ENCODE data around the gene ZNF483.
"Not testable (repeated sequence)": the region's sequence is repeated elsewhere in the genome, so short reads cannot be mapped to it uniquely, and the experiment has no call there.

ZNF483 gene

DNA sequence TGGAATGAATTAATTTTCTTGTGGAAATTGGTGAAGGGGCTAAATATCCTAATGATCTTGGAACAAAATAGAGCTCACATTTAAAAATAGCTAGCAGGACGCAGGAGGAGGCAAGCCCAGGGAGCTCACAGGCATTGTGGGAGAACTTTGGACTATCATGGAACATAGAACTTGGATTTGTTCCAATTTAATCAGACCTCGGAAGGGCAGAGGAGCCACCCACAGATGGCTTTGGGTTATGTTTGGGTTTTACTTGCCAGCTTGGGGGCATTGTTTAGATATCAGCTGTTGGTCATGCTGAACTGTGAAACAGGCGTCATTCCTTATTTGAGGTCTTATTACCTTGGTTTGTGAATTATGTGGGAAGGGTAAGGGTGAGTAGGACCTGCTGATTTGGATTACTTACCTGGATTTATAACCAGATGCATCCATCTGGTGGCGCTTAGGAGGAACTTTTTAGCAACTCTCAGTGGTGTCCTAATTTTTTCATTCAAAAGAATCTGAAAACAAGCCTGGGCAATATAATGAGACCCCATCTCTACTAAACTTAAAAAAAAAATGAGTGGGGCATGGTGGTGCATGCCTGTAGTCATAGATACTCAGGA lies 88.6 kb downstream of the ZNF483 start:
- no peak for DNase-seq

DNA sequence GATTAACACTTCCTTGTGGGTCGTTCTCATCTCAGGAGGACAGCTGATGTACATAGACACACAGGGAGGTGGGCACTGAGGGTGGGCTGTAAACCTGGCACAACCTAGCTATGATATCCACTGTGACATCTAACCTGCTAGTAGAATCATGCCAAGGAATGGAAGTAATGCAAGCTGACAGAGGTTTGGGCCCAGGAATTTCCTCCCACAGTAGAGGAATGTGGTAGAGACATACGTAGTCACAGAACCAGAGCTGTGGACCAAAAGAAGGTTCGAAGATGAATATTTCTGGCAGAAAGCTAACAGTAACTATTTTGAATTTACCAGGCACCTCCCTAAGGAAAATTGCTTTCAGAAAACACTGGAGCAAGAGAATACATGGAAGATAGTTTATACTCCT lies 90.9 kb downstream of the ZNF483 start:
- DNase-seq = no peak

DNA sequence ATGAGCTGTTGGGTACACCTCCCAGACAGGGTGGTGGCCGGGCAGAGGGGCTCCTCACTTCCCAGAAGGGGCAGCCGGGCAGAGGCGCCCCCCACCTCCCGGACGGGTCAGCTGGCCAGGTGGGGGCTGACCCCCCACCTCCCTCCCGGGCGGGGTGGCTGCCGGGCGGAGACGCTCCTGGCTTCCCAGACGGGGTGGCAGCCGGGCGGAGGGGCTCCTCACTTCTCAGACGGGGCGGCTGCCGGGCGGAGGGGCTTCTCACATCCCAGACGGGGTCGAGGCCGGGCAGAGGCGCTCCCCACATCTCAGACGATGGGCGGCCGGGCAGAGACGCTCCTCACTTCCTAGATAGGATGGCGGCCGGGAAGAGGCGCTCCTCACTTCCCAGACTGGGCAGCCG lies 92.4 kb downstream of the ZNF483 start:
- not testable (repeated sequence) for DNase-seq

DNA sequence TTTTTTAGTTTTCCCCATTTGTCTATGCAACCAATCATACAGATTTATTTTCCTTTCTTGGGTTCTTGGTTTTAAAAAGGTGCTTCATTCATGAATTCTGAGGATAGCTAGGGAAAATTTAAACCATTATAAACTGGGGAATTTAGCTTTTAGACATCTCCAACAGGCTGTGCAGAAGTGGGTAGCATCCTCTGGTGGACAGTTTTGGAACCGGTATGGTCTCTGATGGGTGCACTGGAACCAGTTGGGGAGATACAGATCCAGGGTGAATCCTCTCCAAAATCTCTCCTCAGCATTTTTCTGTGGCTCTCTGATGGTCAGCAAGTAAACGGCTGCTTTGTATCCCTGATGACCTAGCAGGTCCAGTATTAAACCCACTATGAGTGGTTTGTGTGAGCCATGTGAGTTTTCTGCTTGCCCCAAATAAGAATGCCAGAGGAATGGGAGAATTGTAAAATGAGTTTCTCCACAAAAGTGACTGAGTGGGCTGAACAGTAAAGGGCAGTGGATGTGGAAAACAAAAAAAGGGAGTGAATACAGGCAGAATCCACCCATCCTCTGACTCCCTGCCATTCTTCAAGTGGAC lies 97.0 kb downstream of the ZNF483 start:
- peak; percentile 58 for DNase-seq

DNA sequence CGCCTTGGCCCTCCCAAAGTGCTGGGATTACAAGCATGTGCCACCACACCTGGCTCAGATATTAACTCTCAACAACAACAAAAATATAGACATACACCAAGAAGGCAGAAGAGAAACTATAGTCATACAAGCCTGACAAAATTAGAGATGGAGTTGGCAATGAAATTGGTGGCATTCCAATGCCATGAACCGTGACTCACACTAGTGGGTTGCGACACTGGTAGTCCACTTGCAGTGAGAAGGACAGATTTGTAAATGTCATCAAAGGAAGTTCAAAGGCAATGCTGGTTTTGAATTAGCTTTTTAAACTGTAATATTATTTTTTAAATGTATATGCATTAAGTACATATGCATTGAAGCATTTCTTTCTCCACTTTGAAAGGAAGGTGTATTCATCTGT lies 97.6 kb downstream of the ZNF483 start:
- DNase-seq = no peak

Data from hematopoietic multipotent progenitor cell treated with erythropoietin and hydrocortisone succinate and interleukin-3 and kit ligand, for 4 days (in vitro differentiated cells).